ENCODE results near the gene MCM5.
"Not testable (repeated sequence)": the region's sequence is repeated elsewhere in the genome, so short reads cannot be mapped to it uniquely, and the experiment has no call there.

MCM5 gene

DNA sequence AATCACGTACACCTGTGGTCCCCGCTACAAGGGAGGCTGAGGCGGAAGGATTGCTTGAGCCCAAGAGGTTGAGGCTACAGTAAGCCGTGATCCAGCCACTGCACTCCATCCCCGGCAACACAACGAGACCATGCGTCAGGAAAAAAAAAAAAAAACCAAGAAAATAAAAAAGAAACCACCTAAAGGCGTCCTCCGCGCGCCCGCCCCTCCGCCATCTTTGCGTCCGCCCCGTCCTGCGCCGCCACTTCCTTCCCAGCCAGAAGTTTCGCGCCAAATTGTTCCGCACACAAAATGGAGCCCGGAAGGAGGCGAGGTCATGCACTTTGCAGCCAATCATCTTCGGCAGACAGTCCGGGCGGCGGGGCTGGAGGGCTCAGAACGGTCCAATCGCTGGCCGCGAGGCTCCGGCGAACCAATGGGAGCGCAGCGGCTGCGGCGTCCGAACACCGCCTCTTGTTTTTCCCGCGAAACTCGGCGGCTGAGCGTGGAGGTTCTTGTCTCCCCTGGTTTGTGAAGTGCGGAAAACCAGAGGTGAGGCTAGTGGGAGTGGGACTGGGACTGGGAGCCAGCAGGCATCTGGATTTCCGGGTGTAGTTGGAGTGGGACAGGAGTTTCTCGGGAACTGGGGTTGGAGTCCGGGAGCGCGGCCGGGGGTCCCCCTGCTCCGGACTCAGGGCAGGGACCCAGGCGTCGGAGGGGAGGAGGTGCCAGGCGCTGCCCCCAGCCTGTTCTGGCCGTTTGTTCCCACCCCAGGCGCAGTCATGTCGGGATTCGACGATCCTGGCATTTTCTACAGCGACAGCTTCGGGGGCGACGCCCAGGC lies at the start of gene MCM5:
Gene MCM5, plus strand, starts transcription at position 463 of the 823 bp plus-strand sequence. Its CDS starts 299 bp downstream, at position 762.
- peak; percentile 97 for DNase-seq (ENCODE audit: low spot score)

- DNase-seq (ENCODE audit: low spot score): peak; percentile 94
Observed at GRCh38 chr22:35350539-35351503, 49.1 kb upstream of the MCM5 start.

DNA sequence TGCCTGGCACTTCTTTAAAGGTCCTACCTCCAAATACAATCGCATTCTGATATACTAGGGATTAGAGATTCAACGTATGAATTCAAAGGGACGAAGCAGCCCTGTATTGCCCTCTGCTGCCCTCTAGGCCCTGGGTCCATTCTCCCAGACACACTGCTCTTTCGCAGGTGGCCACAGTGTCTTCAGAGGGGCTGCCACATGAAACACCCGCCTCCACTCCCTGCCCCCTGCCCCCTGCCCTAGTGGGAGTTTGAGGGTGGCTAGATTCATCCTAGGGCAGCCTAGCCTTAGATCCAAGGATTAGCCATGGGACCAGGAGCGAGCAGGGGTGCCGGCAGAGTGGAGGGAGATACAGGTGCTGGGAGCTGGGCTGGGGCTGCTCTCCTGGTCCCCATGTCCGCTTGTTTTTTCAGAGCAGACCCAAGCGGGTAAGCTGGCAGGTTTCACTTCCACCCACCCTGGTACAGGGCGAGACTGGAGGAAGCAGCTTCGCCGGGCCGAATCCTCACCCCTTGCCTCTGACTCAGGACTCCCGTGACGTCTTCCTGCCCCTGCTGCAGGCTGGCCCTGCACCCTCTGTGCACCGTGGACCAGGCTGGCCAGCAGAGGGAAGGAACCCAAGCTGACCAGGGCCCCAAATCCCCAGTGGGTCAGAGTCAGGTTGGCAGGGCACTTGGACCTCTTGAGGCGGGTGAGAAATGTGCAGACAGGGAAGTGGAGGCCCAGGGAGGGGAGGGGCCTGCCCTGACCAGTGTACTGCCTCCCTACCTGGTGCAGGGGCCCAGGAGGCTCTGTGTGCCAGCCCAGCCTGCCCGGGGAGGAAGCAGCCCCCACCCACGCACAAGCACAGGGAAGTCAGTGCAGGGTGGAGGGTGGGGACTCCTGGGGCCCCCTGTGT lies 47.5 kb upstream of the MCM5 start:
- DNase-seq (ENCODE audit: low spot score): peak; percentile 33

DNA sequence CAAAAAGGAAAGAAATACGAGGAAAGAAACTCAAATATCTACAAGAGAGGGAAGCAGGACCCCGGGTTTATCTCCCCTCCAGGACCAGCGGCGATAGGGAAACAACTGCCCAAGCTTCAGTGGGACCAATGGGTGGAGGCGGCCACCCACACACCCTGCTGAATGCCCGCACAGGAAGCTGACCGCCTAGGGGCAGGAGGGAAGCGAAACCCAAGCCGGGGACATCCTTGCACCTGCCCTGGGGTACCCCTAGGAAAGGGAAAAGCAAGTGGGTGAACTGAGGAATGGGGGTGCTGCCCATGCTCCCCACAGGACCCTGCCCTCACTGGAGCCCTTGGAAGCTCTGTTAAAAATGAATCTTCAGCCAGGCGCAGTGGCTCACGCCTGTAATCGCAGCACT lies 46.6 kb upstream of the MCM5 start:
- DNase-seq (ENCODE audit: low spot score): no peak

DNA sequence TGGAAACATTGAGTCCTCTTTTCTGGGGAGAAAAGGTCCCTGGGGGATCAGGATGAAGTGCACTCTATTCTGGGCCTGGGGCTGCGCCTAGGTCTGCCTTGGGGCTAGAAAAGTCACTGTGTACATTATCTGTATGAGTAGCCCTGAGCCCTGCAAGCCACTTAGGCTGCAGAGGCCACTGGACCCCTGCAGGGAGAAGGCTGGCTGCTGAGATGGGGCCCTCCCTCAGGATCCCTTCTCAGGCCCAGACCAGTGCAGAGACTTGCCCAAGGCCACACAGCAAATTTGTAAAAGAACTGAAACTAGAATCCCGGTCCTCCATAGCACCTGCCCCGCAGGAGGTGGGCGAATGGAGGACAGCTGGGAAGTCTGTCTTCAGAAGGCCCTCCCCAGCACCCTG lies 45.9 kb upstream of the MCM5 start:
- no peak for DNase-seq (ENCODE audit: low spot score)

- no peak for DNase-seq (ENCODE audit: low spot score)
Observed at GRCh38 chr22:35357883-35358621, 41.9 kb upstream of the MCM5 start.

GRCh38 chr22:35359380-35360065 lies 40.4 kb upstream of the MCM5 start:
- no peak for DNase-seq (ENCODE audit: low spot score)

GRCh38 chr22:35361001-35361558 lies 38.9 kb upstream of the MCM5 start:
- DNase-seq (ENCODE audit: low spot score): no peak

DNA sequence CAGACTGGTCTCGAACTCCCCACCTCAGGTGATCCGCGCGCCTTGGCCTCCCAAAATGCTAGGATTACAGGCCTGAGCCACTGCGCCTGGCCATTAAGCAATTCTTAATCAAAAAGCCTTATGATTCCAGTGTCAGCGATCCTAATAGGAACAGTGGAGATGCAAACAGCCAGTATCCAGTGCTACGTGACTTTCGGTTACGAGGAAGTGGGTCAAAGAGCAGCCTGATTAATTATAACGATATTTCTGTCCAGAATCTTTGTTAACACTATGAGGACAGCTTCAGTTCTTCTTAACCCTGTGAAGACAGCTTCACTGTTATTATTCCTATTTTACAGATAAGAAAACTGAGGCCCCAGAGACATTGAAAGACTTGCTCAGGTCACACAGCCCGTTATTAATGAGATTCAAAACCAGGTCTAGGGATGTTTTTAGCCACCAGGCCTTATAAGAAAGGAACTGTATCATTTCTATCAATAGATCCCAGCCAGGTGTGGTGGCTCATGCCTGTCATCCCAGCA lies 36.3 kb upstream of the MCM5 start:
- no peak for DNase-seq (ENCODE audit: low spot score)

- not testable (repeated sequence) for DNase-seq (ENCODE audit: low spot score)
Observed at GRCh38 chr22:35364230-35364629, 35.7 kb upstream of the MCM5 start.

GRCh38 chr22:35367331-35367886 lies 32.5 kb upstream of the MCM5 start:
- DNase-seq (ENCODE audit: low spot score): no peak

DNA sequence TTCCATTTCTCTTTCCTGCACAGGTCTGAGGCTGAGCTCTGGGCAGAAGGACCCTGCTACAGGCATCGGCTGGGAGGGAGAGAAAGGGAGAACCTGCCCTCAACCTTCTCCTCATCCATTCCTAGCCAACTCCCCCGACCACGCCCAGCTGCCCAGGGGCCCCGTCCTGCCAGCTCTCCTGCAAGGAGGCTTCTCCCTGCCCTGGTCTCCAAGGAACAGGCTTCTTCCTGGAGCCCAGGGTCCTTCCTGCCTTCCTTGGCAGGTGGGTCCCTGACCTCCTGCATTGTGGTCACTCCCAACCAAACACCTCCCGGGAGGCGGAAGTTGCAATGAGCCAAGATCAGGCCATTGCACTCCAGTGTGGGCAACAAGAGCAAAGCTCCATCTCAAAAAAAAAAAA lies 31.6 kb upstream of the MCM5 start:
- DNase-seq (ENCODE audit: low spot score): no peak

DNA sequence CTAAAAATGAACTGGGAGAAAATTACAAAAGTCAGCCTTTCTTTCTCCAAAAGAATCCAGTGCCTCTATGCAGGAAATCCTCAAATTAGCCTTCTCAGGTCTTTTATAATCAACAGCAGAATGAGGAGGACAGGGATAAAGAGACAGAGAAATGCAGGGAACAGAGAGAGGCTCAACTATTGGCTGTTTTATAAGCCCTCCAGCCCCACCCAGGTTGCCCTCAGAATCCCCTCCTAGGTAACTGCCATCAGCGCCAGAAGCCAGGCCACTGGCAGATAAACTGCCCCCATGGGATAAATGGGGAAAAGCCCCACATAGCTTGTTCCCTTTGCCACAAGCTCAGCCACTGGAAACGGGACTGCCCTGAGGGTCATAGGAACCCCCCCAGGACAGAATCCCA lies 29.9 kb upstream of the MCM5 start:
- no peak for DNase-seq (ENCODE audit: low spot score)

GRCh38 chr22:35373781-35374180 lies 26.2 kb upstream of the MCM5 start:
- no peak for DNase-seq (ENCODE audit: low spot score)

DNA sequence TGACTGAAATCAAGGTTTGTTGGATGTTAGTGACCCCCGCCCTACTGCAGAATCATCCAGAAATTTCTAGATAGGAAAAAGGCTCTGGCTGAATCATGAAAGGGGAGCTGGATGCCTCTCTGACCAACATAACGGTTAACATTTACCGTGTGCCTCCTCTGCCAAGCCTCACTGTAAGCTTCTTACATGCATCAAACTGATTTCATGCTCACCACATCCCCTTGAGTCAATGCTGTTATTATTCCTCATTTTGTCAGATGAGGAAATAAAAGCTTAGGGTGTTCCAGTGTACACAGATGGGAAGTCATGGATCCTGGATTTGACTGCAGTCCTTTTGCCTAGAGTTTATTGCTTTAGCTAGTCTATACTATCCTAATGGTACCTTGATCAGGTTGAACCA lies 24.9 kb upstream of the MCM5 start:
- no peak for DNase-seq (ENCODE audit: low spot score)

DNA sequence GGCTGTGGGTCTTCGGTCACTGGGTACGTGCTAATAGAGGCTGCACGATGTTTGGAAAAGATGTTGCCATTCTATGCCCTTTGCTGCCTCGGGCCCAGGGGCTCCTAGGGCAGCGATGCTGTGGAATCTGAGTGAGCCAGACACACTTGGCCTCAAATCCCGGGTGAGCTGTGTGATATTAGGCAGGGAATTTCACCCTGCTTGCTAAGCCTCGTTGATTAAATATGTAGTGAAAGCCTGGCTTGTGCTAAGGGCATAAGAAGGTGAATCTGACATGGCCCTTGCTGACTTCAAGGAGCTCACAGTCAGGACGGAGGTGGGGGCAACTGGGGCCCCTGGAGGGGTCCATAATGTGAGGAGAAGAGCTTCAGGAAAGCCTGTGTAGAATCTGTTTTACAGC lies 24.4 kb upstream of the MCM5 start:
- DNase-seq (ENCODE audit: low spot score): no peak

GRCh38 chr22:35376728-35377472 lies 23.0 kb upstream of the MCM5 start:
- peak; percentile 80 for DNase-seq (ENCODE audit: low spot score)

- DNase-seq (ENCODE audit: low spot score): no peak
Observed at GRCh38 chr22:35377735-35378134, 22.2 kb upstream of the MCM5 start.

DNA sequence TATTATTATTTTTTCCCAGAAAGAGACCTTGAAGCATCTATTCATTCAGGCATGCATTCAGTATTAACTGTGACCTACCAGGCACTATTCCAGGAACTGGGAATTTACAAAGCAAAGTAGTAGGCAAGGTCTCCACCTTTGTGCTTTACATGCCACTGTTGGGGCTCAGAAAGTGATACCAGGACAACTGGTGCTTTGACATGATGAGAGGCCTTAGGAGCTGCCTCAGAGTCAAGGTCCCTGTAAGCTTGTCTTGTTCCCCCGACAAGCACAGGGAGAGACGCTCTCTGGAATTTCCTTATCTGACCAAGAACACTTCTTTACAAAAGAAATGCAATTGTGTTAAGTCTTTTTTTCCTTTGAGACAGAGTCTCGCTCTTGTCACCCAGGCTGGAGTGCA lies 21.3 kb upstream of the MCM5 start:
- DNase-seq (ENCODE audit: low spot score): no peak
